Loucy (cell line): ENCODE data around the gene TRPM1.

ENCODE experiments used
- H2AFZ ChIP-seq: fragments of 200-600 bp; sonication (generic); 2 replicates; pipeline ENCODE4 v1.6.0; 2016; ENCODE audit warnings: antibody characterized with exemption, mild to moderate bottlenecking, low read length, moderate library complexity
- H3F3A ChIP-seq: fragments of 200-600 bp; 2 replicates; pipeline ENCODE4 v1.6.0; 2016; ENCODE audit warnings: antibody characterized with exemption, low read depth, mild to moderate bottlenecking
- H3K27me3 ChIP-seq: fragments of 200-600 bp; sonication (generic); 2 replicates; pipeline ENCODE4 v1.6.1; 2014; ENCODE audit warnings: low read length, mild to moderate bottlenecking; ENCODE audit not compliant: insufficient read depth, poor library complexity, severe bottlenecking
- H3K36me3 ChIP-seq: fragments of 200-600 bp; sonication (generic); 2 replicates; pipeline ENCODE4 v1.6.1; 2016; ENCODE audit warnings: low read length; ENCODE audit not compliant: insufficient read depth
- H3K4me1 ChIP-seq: fragments of 200-600 bp; sonication (generic); 2 replicates; pipeline ENCODE4 v1.5.1; 2014; ENCODE audit warnings: low read length, mild to moderate bottlenecking; ENCODE audit not compliant: insufficient read depth, poor library complexity, severe bottlenecking
- H3K4me2 ChIP-seq: fragments of 200-600 bp; sonication (generic); 2 replicates; pipeline ENCODE4 v1.6.0; 2014; ENCODE audit warnings: antibody characterized with exemption, low read length, low read depth, mild to moderate bottlenecking; ENCODE audit not compliant: poor library complexity, severe bottlenecking
- H3K4me3 ChIP-seq: fragments of 200-600 bp; sonication (generic); 2 replicates; pipeline ENCODE4 v1.5.1; 2014; ENCODE audit warnings: low read length, mild to moderate bottlenecking, mixed read lengths; ENCODE audit not compliant: poor library complexity, severe bottlenecking
- H3K79me2 ChIP-seq: fragments of 200-600 bp; sonication (generic); 2 replicates; pipeline ENCODE4 v1.6.1; 2014; ENCODE audit warnings: low read length; ENCODE audit not compliant: insufficient read depth
- H3K9ac ChIP-seq: fragments of 200-600 bp; sonication (generic); 2 replicates; pipeline ENCODE4 v1.6.0; 2014; ENCODE audit warnings: mild to moderate bottlenecking, low read depth, low read length, moderate library complexity; ENCODE audit not compliant: poor library complexity, severe bottlenecking
- H3K9me2 ChIP-seq: fragments of 200-600 bp; sonication (generic); replicated peaks from 2 replicates; pipeline ENCODE4 v1.6.1; 2016; ENCODE audit warnings: low read depth, low read length, mixed read lengths
- H3K9me3 ChIP-seq: fragments of 200-600 bp; sonication (generic); 2 replicates; pipeline ENCODE4 v1.6.1; 2014; ENCODE audit warnings: mild to moderate bottlenecking, antibody characterized with exemption, low read length, low read depth; ENCODE audit not compliant: insufficient read depth
- H4K20me1 ChIP-seq: fragments of 200-600 bp; sonication (generic); 2 replicates; pipeline ENCODE4 v1.6.0; 2014; ENCODE audit warnings: antibody characterized with exemption, low read length, mild to moderate bottlenecking; ENCODE audit not compliant: insufficient read depth, poor library complexity, severe bottlenecking
- EZH2phosphoT487 ChIP-seq: fragments of 200-600 bp; IDR thresholded peaks from 2 replicates; pipeline ENCODE4 v1.6.1; 2018; ENCODE audit warnings: antibody characterized with exemption, mild to moderate bottlenecking, moderate library complexity, borderline replicate concordance
- TF ChIP-seq, protein P1 (sequence below): fragments of 200-600 bp; sonication (generic); conservative IDR thresholded peaks from 2 replicates; pipeline ENCODE4 v1.5.1; 2014; ENCODE audit warnings: mild to moderate bottlenecking, antibody characterized with exemption, low read length

TRPM1 gene

GRCh38 chr15:31101262-31102038, at the start of gene TRPM1:
Gene TRPM1 (minus strand): TSS chr15:31101725. CDS start chr15:31081355, 20,370 bp downstream.
- Histone ChIP-seq H3K79me2 (no peaks in the 10 kb centered on the region), H3K9me3 (no peaks in the 10 kb centered on the region), H4K20me1 (no peaks in the 10 kb centered on the region), H3K36me3 (no peaks in the 10 kb centered on the region), H3K27me3 (no peaks in the 10 kb centered on the region), H2AFZ (no peak within 1 kb of the TSS), H3K4me3 (no peak within 1 kb of the TSS), H3K9me2 (no peaks in the 10 kb centered on the region), H3K9ac (no peak within 1 kb of the TSS), H3K4me1 (peaks cover under 1% of the 10 kb centered on the region), H3F3A (no peaks in the 10 kb centered on the region), H3K4me2 (no peak within 1 kb of the TSS)
- TF ChIP-seq, protein P1, sequence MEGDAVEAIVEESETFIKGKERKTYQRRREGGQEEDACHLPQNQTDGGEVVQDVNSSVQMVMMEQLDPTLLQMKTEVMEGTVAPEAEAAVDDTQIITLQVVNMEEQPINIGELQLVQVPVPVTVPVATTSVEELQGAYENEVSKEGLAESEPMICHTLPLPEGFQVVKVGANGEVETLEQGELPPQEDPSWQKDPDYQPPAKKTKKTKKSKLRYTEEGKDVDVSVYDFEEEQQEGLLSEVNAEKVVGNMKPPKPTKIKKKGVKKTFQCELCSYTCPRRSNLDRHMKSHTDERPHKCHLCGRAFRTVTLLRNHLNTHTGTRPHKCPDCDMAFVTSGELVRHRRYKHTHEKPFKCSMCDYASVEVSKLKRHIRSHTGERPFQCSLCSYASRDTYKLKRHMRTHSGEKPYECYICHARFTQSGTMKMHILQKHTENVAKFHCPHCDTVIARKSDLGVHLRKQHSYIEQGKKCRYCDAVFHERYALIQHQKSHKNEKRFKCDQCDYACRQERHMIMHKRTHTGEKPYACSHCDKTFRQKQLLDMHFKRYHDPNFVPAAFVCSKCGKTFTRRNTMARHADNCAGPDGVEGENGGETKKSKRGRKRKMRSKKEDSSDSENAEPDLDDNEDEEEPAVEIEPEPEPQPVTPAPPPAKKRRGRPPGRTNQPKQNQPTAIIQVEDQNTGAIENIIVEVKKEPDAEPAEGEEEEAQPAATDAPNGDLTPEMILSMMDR: no peak
- TF ChIP-seq EZH2phosphoT487: no peak

- H3K4me1 ChIP-seq: no peaks in the 10 kb centered on the region
Measured at GRCh38 chr15:31150732-31151231, 49.3 kb upstream of the TRPM1 start.

DNA sequence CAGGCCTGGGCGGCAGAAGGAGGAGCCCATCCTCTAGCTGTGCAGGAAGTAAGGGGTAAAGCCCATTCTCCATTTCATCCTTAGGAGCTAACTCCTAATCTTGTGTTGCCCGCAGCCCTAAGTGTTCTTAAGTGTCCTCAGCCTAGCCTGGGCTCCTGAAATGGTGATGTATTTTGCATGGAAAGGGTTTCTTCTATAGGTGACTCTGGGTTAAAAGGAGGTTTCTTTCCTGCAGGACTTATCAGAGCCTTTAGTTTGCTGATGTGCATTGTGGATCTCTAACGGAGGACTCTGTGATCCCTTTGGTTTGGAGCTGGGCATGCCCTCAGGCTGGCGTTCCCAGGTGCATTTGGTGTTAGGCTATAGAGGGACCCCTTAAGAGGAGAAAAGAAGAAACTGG, 48.5 kb upstream of the TRPM1 start:
- Histone ChIP-seq H3F3A (no peaks in the 10 kb centered on the region), H3K79me2 (no peaks in the 10 kb centered on the region), H3K4me1 (no peaks in the 10 kb centered on the region), H3K4me2 (no peak overlapping the region), H4K20me1 (no peaks in the 10 kb centered on the region), H3K4me3 (no peak overlapping the region), H3K27me3 (no peaks in the 10 kb centered on the region), H3K9me2 (no peaks in the 10 kb centered on the region), H3K9ac (no peak overlapping the region), H3K36me3 (no peaks in the 10 kb centered on the region), H3K9me3 (no peaks in the 10 kb centered on the region), H2AFZ (no peak overlapping the region)
- TF ChIP-seq EZH2phosphoT487: no peak
- TF ChIP-seq, protein P1: no peak

More at GRCh38 chr15:31150732-31151231, 49.3 kb upstream of the TRPM1 start:
- H3K79me2 ChIP-seq: no peaks in the 10 kb centered on the region
- H3F3A ChIP-seq: no peaks in the 10 kb centered on the region
- no peak for TF ChIP-seq EZH2phosphoT487
- TF ChIP-seq, protein P1: no peak
- no peaks in the 10 kb centered on the region for H3K36me3 ChIP-seq
- no peak overlapping the region for H2AFZ ChIP-seq
- H3K4me3 ChIP-seq: no peak overlapping the region
- H3K9ac ChIP-seq: no peak overlapping the region
- no peaks in the 10 kb centered on the region for H3K27me3 ChIP-seq
- H3K9me3 ChIP-seq: no peaks in the 10 kb centered on the region
- no peak overlapping the region for H3K4me2 ChIP-seq
- H4K20me1 ChIP-seq: no peaks in the 10 kb centered on the region
- H3K9me2 ChIP-seq: no peaks in the 10 kb centered on the region
